ENCODE data around the gene INO80D. TPM values are rescaled to one million over a fixed set of nuclear protein-coding genes. Genes with fewer than 3 reads are reported as not detected.
A peak's percentile ranks its signal among the peaks of the same experiment; 100 is the strongest.

The INO80D gene
- total RNA-seq, 1 donor from 2014 or later, result 26.0 TPM

- Mint-ChIP-seq H3K9me3 (no peaks in the 10 kb centered on the region), H3K27me3 (ENCODE audit: low read depth) (no peaks in the 10 kb centered on the region), H3K4me3 (ENCODE audit: low read depth) (no peak overlapping the region), H3K36me3 (ENCODE audit: low read depth) (no peaks in the 10 kb centered on the region), H3K27ac (no peak overlapping the region), H3K4me1 (ENCODE audit: low read depth) (peaks cover 14% of the 10 kb centered on the region)
- no peak for DNase-seq (ENCODE audit: low spot score)
- intact Hi-C loops (cut with micrococcal nuclease), result no loop called here
Measured at GRCh38 chr2:205957452-205958154, 128.4 kb downstream of the INO80D start.

- H3K9me3 Mint-ChIP-seq, result no peaks in the 10 kb centered on the region
- peaks cover 14% of the 10 kb centered on the region for H3K4me1 Mint-ChIP-seq (ENCODE audit: low read depth)
- no peak for DNase-seq (ENCODE audit: low spot score)
- H3K27me3 Mint-ChIP-seq (ENCODE audit: low read depth), result peaks cover 7% of the 10 kb centered on the region
- intact Hi-C loops (cut with micrococcal nuclease), result no loop called here
- no peak overlapping the region for H3K27ac Mint-ChIP-seq
- no peaks in the 10 kb centered on the region for H3K36me3 Mint-ChIP-seq (ENCODE audit: low read depth)
- H3K4me3 Mint-ChIP-seq (ENCODE audit: low read depth), result no peak overlapping the region
Measured at GRCh38 chr2:205954707-205955106, 131.3 kb downstream of the INO80D start.

GRCh38 chr2:205952282-205952681 lies 133.7 kb downstream of the INO80D start:
- intact Hi-C loops (cut with micrococcal nuclease), result no loop called here
- Mint-ChIP-seq H3K27me3 (ENCODE audit: low read depth) (peaks cover 12% of the 10 kb centered on the region), H3K4me3 (ENCODE audit: low read depth) (no peak overlapping the region), H3K27ac (no peak overlapping the region), H3K36me3 (ENCODE audit: low read depth) (no peaks in the 10 kb centered on the region), H3K9me3 (no peaks in the 10 kb centered on the region), H3K4me1 (ENCODE audit: low read depth) (peaks cover 10% of the 10 kb centered on the region)
- DNase-seq (ENCODE audit: low spot score), result no peak

- Mint-ChIP-seq H3K4me1 (ENCODE audit: low read depth) (peaks cover 8% of the 10 kb centered on the region), H3K9me3 (no peaks in the 10 kb centered on the region), H3K36me3 (ENCODE audit: low read depth) (no peaks in the 10 kb centered on the region), H3K27me3 (ENCODE audit: low read depth) (peaks cover 18% of the 10 kb centered on the region), H3K4me3 (ENCODE audit: low read depth) (no peak overlapping the region), H3K27ac (no peak overlapping the region)
- intact Hi-C loops (cut with micrococcal nuclease), result no loop called here
- DNase-seq (ENCODE audit: low spot score), result no peak
Measured at GRCh38 chr2:205948883-205949282, 137.1 kb downstream of the INO80D start.

GRCh38 chr2:205948496-205948837 lies 137.5 kb downstream of the INO80D start:
- Mint-ChIP-seq H3K4me3 (ENCODE audit: low read depth) (no peak overlapping the region), H3K36me3 (ENCODE audit: low read depth) (no peaks in the 10 kb centered on the region), H3K9me3 (no peaks in the 10 kb centered on the region), H3K27ac (no peak overlapping the region), H3K27me3 (ENCODE audit: low read depth) (peaks cover 18% of the 10 kb centered on the region), H3K4me1 (ENCODE audit: low read depth) (peaks cover 5% of the 10 kb centered on the region)
- DNase-seq (ENCODE audit: low spot score), result no peak
- intact Hi-C loops (cut with micrococcal nuclease), result no loop called here

GRCh38 chr2:205947621-205948495 lies 138.1 kb downstream of the INO80D start:
- H3K27me3 Mint-ChIP-seq (ENCODE audit: low read depth), result peaks cover 18% of the 10 kb centered on the region
- no peaks in the 10 kb centered on the region for H3K9me3 Mint-ChIP-seq
- peaks cover 3% of the 10 kb centered on the region for H3K4me1 Mint-ChIP-seq (ENCODE audit: low read depth)
- intact Hi-C loops (cut with micrococcal nuclease), result no loop called here
- no peaks in the 10 kb centered on the region for H3K36me3 Mint-ChIP-seq (ENCODE audit: low read depth)
- H3K27ac Mint-ChIP-seq, result no peak overlapping the region
- peak; percentile 36 for DNase-seq (ENCODE audit: low spot score)
- H3K4me3 Mint-ChIP-seq (ENCODE audit: low read depth), result no peak overlapping the region

GRCh38 chr2:205946226-205946625 lies 139.7 kb downstream of the INO80D start:
- Mint-ChIP-seq H3K27ac (no peak overlapping the region), H3K9me3 (no peaks in the 10 kb centered on the region), H3K27me3 (ENCODE audit: low read depth) (peaks cover 16% of the 10 kb centered on the region), H3K36me3 (ENCODE audit: low read depth) (no peaks in the 10 kb centered on the region), H3K4me1 (ENCODE audit: low read depth) (peaks cover 2% of the 10 kb centered on the region), H3K4me3 (ENCODE audit: low read depth) (no peak overlapping the region)
- intact Hi-C loops (cut with micrococcal nuclease), result no loop called here
- DNase-seq (ENCODE audit: low spot score), result no peak

Other genes starting within 250 kb of the INO80D start
- gene NDUFS1, start 73.3 kb upstream of the INO80D start, total RNA-seq, result 80.7 and 84.3 TPM in 2 replicates
- gene EEF1B2, start 73.7 kb upstream of the INO80D start, total RNA-seq, result 719 and 724 TPM in 2 replicates
- 10.8 TPM in 2 replicates for gene ZDBF2, start 188.5 kb upstream of the INO80D start, total RNA-seq

All from activated T-helper 2 cell treated with anti-CD3 and anti-CD28 coated beads, Interferon-gamma antibody, Interleukin-2, Interleukin-4, amounts not matched to agents 10 μg/mL and 5 μg/mL and 100 μg/mL, durations not matched to agents 14 hours and 24 hours and 36 hours (primary cell).